Astrocyte (in vitro differentiated cells and primary cell): ENCODE results near the gene TGM3. TPM values are rescaled to one million over a fixed set of nuclear protein-coding genes. Genes with fewer than 3 reads are reported as not detected.

Source experiments
- DNase-seq: peaks from one replicate; pipeline ENCODE4 v3.0.0-alpha.2; 2010; ENCODE audit warnings: low read depth
- FAIRE-seq: peaks from 2 replicates; lab custom pipeline; 2011; peaks lifted over from hg19 to GRCh38; lab: Jason Lieb, UNC
- H2AFZ ChIP-seq: 2 replicates; pipeline ENCODE4 v1.6.0; 2012; ENCODE audit warnings: low read depth, low read length, inconsistent platforms
- H3K27ac ChIP-seq: 2 replicates; pipeline ENCODE4 v1.5.1; 2011; ENCODE audit warnings: low read depth, low read length, inconsistent platforms
- H3K27me3 ChIP-seq: 2 replicates; pipeline ENCODE4 v1.6.0; 2011; ENCODE audit warnings: low read length, inconsistent platforms; ENCODE audit not compliant: insufficient read depth
- H3K36me3 ChIP-seq: 2 replicates; pipeline ENCODE4 v1.5.1; 2011; ENCODE audit warnings: low read length, inconsistent platforms; ENCODE audit not compliant: insufficient read depth
- H3K4me1 ChIP-seq: 2 replicates; pipeline ENCODE4 v1.5.1; 2011; ENCODE audit warnings: low read length, inconsistent platforms; ENCODE audit not compliant: insufficient read depth
- H3K4me2 ChIP-seq: 2 replicates; pipeline ENCODE4 v1.6.0; 2012; ENCODE audit warnings: low read length, inconsistent platforms
- H3K4me3 ChIP-seq: 2 replicates; pipeline ENCODE4 v1.5.1; 2011; ENCODE audit warnings: low read depth, mild to moderate bottlenecking, low read length, inconsistent platforms; ENCODE audit not compliant: insufficient read depth
- H3K79me2 ChIP-seq: 2 replicates; pipeline ENCODE4 v1.6.0; 2012; ENCODE audit warnings: mild to moderate bottlenecking, low read length, inconsistent platforms; ENCODE audit not compliant: insufficient read depth
- H3K9ac ChIP-seq: 2 replicates; pipeline ENCODE4 v1.6.0; 2012; ENCODE audit warnings: mild to moderate bottlenecking, low read length, inconsistent platforms
- H3K9me3 ChIP-seq: 2 replicates; pipeline ENCODE4 v1.5.1; 2012; ENCODE audit warnings: low read depth, mild to moderate bottlenecking, low read length, inconsistent platforms; ENCODE audit not compliant: insufficient read depth
- H4K20me1 ChIP-seq: 2 replicates; pipeline ENCODE4 v1.6.0; 2012; ENCODE audit warnings: low read length, inconsistent platforms; ENCODE audit not compliant: insufficient read depth
- H3K27ac Mint-ChIP-seq: one replicate; pipeline ENCODE4 v1.8.0; 2021; ENCODE audit warnings: mild to moderate bottlenecking, mixed read lengths; ENCODE audit not compliant: unreplicated experiment
- H3K27me3 Mint-ChIP-seq: one replicate; pipeline ENCODE4 v1.8.0; 2021; ENCODE audit warnings: low read depth, mixed read lengths; ENCODE audit not compliant: unreplicated experiment
- H3K36me3 Mint-ChIP-seq: one replicate; pipeline ENCODE4 v1.8.0; 2021; ENCODE audit warnings: low read depth, mixed read lengths; ENCODE audit not compliant: unreplicated experiment
- H3K4me1 Mint-ChIP-seq: one replicate; pipeline ENCODE4 v1.8.0; 2021; ENCODE audit warnings: low read depth, mixed read lengths; ENCODE audit not compliant: unreplicated experiment
- H3K4me3 Mint-ChIP-seq: one replicate; pipeline ENCODE4 v1.8.0; 2021; ENCODE audit warnings: mild to moderate bottlenecking, moderate library complexity, mixed read lengths; ENCODE audit not compliant: unreplicated experiment
- H3K9me3 Mint-ChIP-seq: one replicate; pipeline ENCODE4 v1.8.0; 2021; ENCODE audit warnings: mild to moderate bottlenecking, mixed read lengths; ENCODE audit not compliant: unreplicated experiment
- EZH2 ChIP-seq: IDR thresholded peaks from 2 replicates; pipeline ENCODE4 v1.6.1; 2012; ENCODE audit warnings: mild to moderate bottlenecking, low read length, inconsistent platforms; ENCODE audit not compliant: insufficient read depth
- total RNA-seq: library from RNA; stranded (reverse); gene quantifications from 2 replicates; pipeline ENCODE4 v1.2.1, GENCODE V29; 2021
- TF ChIP-seq, protein P1 (sequence below): IDR thresholded peaks from 2 replicates; pipeline ENCODE4 v1.5.1; 2011; ENCODE audit warnings: low read depth, mild to moderate bottlenecking, inconsistent platforms, low read length, moderate library complexity; ENCODE audit not compliant: insufficient read depth

The TGM3 gene
- total RNA-seq, 1 donor from 2014 or later = not detected

DNA sequence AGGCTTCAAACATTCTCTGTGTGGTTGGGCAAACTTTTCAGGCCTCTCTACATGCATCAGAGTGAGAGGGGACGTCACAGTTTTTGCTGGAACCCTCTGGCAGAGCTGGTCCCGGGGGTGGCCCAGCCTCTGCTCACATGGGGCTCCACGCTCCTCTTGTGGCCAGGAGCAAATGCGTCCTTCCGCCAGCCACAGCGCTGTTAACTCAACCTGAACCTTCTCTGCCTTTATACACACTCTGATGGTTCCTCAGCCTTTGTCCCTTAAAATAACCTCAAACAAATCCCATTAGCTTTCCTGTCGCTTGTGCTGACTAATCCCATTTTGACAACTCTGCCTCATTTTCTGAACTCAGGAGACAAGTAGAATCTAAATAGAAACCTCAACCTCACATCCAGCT, 45.5 kb downstream of the TGM3 start:
- Mint-ChIP-seq H3K36me3 (no peaks in the 10 kb centered on the region), H3K27me3 (peaks cover 16% of the 10 kb centered on the region), H3K4me3 (no peak overlapping the region), H3K9me3 (no peaks in the 10 kb centered on the region), H3K4me1 (no peaks in the 10 kb centered on the region), H3K27ac (no peak overlapping the region)
- Histone ChIP-seq H3K4me1 (no peaks in the 10 kb centered on the region), H3K4me2 (no peak overlapping the region), H2AFZ (no peak overlapping the region), H3K79me2 (no peaks in the 10 kb centered on the region), H3K4me3 (no peak overlapping the region), H4K20me1 (no peaks in the 10 kb centered on the region), H3K36me3 (no peaks in the 10 kb centered on the region), H3K27ac (no peak overlapping the region), H3K9me3 (no peaks in the 10 kb centered on the region), H3K9ac (no peak overlapping the region), H3K27me3 (peaks cover 4% of the 10 kb centered on the region)
- no peak for DNase-seq
- no peak for FAIRE-seq
- TF ChIP-seq, protein P1, sequence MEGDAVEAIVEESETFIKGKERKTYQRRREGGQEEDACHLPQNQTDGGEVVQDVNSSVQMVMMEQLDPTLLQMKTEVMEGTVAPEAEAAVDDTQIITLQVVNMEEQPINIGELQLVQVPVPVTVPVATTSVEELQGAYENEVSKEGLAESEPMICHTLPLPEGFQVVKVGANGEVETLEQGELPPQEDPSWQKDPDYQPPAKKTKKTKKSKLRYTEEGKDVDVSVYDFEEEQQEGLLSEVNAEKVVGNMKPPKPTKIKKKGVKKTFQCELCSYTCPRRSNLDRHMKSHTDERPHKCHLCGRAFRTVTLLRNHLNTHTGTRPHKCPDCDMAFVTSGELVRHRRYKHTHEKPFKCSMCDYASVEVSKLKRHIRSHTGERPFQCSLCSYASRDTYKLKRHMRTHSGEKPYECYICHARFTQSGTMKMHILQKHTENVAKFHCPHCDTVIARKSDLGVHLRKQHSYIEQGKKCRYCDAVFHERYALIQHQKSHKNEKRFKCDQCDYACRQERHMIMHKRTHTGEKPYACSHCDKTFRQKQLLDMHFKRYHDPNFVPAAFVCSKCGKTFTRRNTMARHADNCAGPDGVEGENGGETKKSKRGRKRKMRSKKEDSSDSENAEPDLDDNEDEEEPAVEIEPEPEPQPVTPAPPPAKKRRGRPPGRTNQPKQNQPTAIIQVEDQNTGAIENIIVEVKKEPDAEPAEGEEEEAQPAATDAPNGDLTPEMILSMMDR = no peak
- no peak for TF ChIP-seq EZH2

DNA sequence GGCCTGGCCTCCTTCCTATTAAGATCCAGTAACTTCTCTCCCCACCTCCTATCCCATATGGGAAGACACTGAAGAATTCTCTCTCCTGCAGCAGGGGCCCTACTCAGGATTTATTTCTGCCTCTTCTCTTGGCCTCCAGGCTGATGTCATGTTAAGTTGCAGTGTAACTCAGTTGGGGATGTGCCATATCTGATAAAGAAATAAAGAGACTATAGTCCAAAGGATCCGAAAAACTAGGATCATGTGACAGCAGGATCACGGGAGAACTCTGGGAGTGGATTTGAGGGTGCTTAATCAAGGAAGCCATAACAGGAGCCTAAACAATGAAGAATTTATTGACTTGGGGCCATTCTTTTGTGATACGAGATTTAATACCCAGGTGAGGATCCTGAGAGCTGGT, 46.4 kb downstream of the TGM3 start:
- no peak overlapping the region for H2AFZ ChIP-seq
- no peak overlapping the region for H3K27ac ChIP-seq
- no peaks in the 10 kb centered on the region for H3K79me2 ChIP-seq
- H3K4me1 Mint-ChIP-seq = no peaks in the 10 kb centered on the region
- H3K36me3 ChIP-seq = no peaks in the 10 kb centered on the region
- H3K9me3 Mint-ChIP-seq = no peaks in the 10 kb centered on the region
- DNase-seq = no peak
- H3K36me3 Mint-ChIP-seq = no peaks in the 10 kb centered on the region
- no peak overlapping the region for H3K4me2 ChIP-seq
- H3K4me3 ChIP-seq = no peak overlapping the region
- H3K4me3 Mint-ChIP-seq = no peak overlapping the region
- peaks cover 16% of the 10 kb centered on the region for H3K27me3 Mint-ChIP-seq
- no peaks in the 10 kb centered on the region for H3K4me1 ChIP-seq
- TF ChIP-seq, protein P1 = no peak
- TF ChIP-seq EZH2 = no peak
- peaks cover 4% of the 10 kb centered on the region for H3K27me3 ChIP-seq
- H3K27ac Mint-ChIP-seq = no peak overlapping the region
- FAIRE-seq = no peak
- H3K9ac ChIP-seq = no peak overlapping the region
- no peaks in the 10 kb centered on the region for H3K9me3 ChIP-seq
- no peaks in the 10 kb centered on the region for H4K20me1 ChIP-seq

DNA sequence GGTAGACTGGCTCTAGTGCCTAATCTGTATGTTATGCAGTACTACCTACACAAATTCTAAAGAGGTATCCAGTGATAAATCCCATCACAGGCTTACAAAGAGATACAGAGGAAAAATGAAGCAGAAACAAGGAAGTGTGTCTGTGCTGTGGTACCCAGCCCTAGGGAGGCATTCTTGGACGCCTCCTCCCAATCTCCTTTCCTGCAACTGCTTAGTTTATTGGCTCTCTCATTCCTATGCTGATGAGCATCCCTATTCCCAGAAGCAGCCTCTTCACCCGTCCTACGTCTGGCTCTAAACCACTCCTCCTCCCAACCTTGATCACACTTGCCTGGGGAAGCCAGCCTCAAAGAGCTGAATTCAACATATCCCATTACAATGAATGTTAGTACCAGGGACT, 50.4 kb downstream of the TGM3 start:
- Histone ChIP-seq H3K9ac (no peak overlapping the region), H3K27me3 (no peaks in the 10 kb centered on the region), H3K4me2 (no peak overlapping the region), H3K79me2 (no peaks in the 10 kb centered on the region), H3K4me1 (peaks cover 3% of the 10 kb centered on the region), H3K4me3 (no peak overlapping the region), H3K36me3 (no peaks in the 10 kb centered on the region), H3K27ac (no peak overlapping the region), H4K20me1 (no peaks in the 10 kb centered on the region), H3K9me3 (no peaks in the 10 kb centered on the region), H2AFZ (no peak overlapping the region)
- no peaks in the 10 kb centered on the region for H3K9me3 Mint-ChIP-seq
- no peaks in the 10 kb centered on the region for H3K36me3 Mint-ChIP-seq
- DNase-seq = no peak
- no peaks in the 10 kb centered on the region for H3K4me1 Mint-ChIP-seq
- no peak overlapping the region for H3K4me3 Mint-ChIP-seq
- FAIRE-seq = no peak
- no peak for TF ChIP-seq EZH2
- TF ChIP-seq, protein P1 = no peak
- no peak overlapping the region for H3K27ac Mint-ChIP-seq
- peaks cover 17% of the 10 kb centered on the region for H3K27me3 Mint-ChIP-seq
